Esophagus squamous epithelium (tissue), 4 donors: Measurements from ENCODE around the gene NR2F1-AS1.

Experiments
- CTCF ChIP-seq, 6 experiments: fragments of 450-650 bp in 4 of 6; fragments of 200-600 bp in 2 of 6; sonication (generic) in 2 of 6; IDR thresholded peaks; one replicate each; pipeline ENCODE4 v1.5.1; 2016 to 2019; ENCODE audit warnings: antibody characterized with exemption in 6 of 6, mild to moderate bottlenecking in 4 of 6, moderate library complexity in 4 of 6
- POLR2A ChIP-seq, 4 donors: fragments of 450-650 bp; IDR thresholded peaks; one replicate each; pipeline ENCODE4 v1.6.1; 2017; ENCODE audit warnings: antibody characterized with exemption in 4 of 4, mild to moderate bottlenecking in 4 of 4, moderate library complexity in 3 of 4

- TF ChIP-seq CTCF (IDR thresholded peaks at IDR 0.05) (no peak), POLR2A (IDR thresholded peaks at IDR 0.05) (no peak)
These were observed 20.8 kb upstream of the NR2F1-AS1 start for GRCh38 chr5:93601802-93602155.
